Measurements from ENCODE around the gene SMAD6. TPM values are rescaled to one million over a fixed set of nuclear protein-coding genes. Genes with fewer than 3 reads are reported as not detected.
A peak's percentile ranks its signal among the peaks of the same experiment; 100 is the strongest.

SMAD6 gene
- total and polyA plus RNA-seq, 12 donors: 1.9 to 31.9 (median 7.4) TPM

DNA sequence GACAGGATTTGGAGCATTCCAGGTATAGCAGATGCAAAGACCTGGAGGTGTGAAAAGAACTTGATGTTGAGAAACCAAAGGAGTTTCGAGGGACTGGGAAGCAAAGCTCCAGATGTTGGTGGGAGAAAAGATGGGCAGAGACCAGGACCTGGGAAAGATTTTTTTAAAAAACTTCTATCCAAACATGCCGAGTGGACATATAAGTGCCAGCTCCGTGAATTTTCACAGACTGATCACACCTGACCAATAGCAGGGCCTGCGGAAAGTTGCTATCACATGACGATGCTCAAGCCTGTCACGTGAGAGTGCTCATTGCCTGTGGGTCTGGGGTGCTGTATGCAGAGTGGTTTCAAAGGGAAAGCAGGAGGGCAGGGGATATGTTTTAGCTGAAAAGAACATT lies 19.9 kb downstream of the SMAD6 start:
- H3K4me3 ChIP-seq: no peak overlapping the region
- WGBS, 4 donors: 60 to 97% (median 84%) methylated on average over 6 of the region's 6 CpGs
- no peaks in the 10 kb centered on the region for H3K27me3 ChIP-seq
- DNase-seq: no peak
- TF ChIP-seq, protein P1, sequence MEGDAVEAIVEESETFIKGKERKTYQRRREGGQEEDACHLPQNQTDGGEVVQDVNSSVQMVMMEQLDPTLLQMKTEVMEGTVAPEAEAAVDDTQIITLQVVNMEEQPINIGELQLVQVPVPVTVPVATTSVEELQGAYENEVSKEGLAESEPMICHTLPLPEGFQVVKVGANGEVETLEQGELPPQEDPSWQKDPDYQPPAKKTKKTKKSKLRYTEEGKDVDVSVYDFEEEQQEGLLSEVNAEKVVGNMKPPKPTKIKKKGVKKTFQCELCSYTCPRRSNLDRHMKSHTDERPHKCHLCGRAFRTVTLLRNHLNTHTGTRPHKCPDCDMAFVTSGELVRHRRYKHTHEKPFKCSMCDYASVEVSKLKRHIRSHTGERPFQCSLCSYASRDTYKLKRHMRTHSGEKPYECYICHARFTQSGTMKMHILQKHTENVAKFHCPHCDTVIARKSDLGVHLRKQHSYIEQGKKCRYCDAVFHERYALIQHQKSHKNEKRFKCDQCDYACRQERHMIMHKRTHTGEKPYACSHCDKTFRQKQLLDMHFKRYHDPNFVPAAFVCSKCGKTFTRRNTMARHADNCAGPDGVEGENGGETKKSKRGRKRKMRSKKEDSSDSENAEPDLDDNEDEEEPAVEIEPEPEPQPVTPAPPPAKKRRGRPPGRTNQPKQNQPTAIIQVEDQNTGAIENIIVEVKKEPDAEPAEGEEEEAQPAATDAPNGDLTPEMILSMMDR (IDR thresholded peaks at IDR 0.05): no peak
- no peak for TF ChIP-seq POLR2A (IDR thresholded peaks at IDR 0.05)
- H3K4me1 ChIP-seq (replicated peaks in 1 of 2): peaks cover 0 to 3% of the 10 kb centered on the region in 2 donors
- intact Hi-C loops (cut with DNase I): no loop called here
- no peaks in the 10 kb centered on the region for H3K9me3 ChIP-seq (replicated peaks in 1 of 3)
- H3K27ac ChIP-seq: no peak overlapping the region
- H3K36me3 ChIP-seq (replicated peaks in 1 of 2): no peaks in the 10 kb centered on the region

DNA sequence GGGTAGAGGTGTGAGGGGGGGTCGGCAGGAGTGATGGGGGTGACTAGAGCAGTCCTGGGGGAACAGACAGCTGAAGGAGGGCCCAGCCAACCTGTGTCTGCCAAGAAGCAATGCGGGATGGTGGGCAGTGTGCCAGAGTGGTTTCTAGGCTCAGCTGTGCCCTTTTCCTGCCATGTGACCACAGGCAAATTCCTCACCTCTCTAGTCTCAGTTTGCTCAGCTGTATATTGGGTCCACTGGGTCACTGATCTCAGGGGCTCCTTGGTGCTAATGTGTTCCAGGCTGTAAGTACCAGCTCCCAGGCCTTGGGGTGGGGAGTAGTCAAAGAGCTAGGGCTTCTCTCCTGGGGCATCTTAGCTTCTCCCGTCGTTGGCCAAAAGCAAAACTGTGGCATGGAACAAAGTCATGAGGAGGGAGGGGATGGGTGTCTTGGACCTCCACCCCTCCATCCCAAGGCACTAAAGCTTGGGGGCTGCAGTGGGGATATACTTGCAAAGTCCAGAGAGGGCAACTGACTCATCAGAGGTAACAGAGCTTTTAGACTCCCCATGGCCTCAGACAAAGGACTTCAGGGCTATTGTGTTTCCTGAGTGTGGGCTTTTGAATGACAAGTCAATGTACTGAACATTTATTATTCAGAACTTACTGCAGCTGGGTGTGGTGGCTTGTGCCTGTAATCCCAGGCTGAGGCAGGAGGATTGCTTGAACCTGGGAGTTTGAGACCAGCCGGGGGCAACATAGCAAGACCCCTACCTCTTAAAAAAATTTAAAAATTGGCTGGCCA lies 20.9 kb downstream of the SMAD6 start:
- no peaks in the 10 kb centered on the region for H3K4me1 ChIP-seq (replicated peaks in 1 of 2)

DNA sequence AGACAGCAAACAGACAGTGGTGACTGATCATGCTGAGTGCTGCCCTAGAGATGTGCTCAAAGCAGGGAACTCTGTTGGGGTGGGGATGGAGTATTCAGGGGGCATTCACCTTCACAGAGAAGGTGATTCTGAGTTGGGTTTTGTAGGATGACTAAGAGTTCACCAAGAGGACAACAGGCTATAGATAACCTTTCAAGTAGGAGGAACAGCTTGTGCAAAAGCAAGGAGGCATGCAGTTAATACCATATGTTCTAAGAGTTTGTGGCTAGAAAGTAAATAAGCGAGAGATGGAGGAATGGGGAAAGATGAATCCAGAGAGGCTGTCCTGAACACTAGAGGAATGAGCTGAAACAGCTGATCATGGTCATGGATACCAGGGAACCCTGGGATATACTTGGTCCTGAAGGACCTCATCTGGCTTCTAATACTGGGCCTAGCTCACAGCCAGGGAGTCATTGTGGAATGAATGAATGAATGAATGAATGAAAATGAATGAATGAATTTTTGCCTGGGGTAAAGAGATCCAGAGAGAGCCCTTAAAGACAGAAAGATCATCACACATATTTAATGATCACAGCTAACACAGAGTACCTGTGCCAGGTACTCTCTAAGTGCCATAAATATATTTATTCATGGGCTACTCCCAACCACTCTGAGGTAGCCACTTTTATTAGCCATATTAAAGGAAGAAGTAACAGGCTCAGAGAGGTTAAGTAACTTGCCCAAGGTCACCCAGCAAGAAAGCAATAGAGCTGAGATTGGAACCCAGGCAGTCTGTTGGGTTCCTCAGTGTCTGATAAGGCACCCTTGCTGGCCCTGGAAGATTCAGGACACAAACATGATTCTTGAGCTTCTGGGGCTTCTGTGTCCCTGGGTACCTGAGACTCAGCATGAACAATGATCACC lies 22.0 kb downstream of the SMAD6 start:
- H3K27ac ChIP-seq: peak overlapping the region in 1 of 5 donors; percentile 8
- WGBS, 4 donors: 78 to 100% (median 89%) methylated on average over 1 of the region's 1 CpG

More for the DNA sequence above, 20.9 kb downstream of the SMAD6 start:
- 45 to 71% (median 65%) methylated on average over 3 to 5 of the region's 5 CpGs for WGBS, 4 donors
- TF ChIP-seq POLR2A (IDR thresholded peaks at IDR 0.05): no peak
- TF ChIP-seq, protein P1 (IDR thresholded peaks at IDR 0.05): no peak
- no peak for DNase-seq
- Histone ChIP-seq H3K27ac (no peak overlapping the region), H3K36me3 (replicated peaks in 1 of 2) (no peaks in the 10 kb centered on the region), H3K4me3 (no peak overlapping the region), H3K9me3 (replicated peaks in 1 of 3) (no peaks in the 10 kb centered on the region), H3K27me3 (no peaks in the 10 kb centered on the region)
- intact Hi-C loops (cut with DNase I): no loop called here

More for the DNA sequence above, 22.0 kb downstream of the SMAD6 start:
- Histone ChIP-seq H3K9me3 (replicated peaks in 1 of 3) (no peaks in the 10 kb centered on the region), H3K4me3 (no peak overlapping the region), H3K4me1 (replicated peaks in 1 of 2) (no peaks in the 10 kb centered on the region), H3K27me3 (no peaks in the 10 kb centered on the region), H3K36me3 (replicated peaks in 1 of 2) (no peaks in the 10 kb centered on the region)
- intact Hi-C loops (cut with DNase I): no loop called here
- no peak for DNase-seq
- no peak for TF ChIP-seq POLR2A (IDR thresholded peaks at IDR 0.05)
- TF ChIP-seq, protein P1 (IDR thresholded peaks at IDR 0.05): no peak
